Caco-2 (cell line): Measurements from ENCODE around the gene ZNF638. TPM values are rescaled to one million over a fixed set of nuclear protein-coding genes. Genes with fewer than 3 reads are reported as not detected.

Experiments used
- BruUV-seq: library from RNA; stranded (reverse); fragments of 400-500 nt; replicated peaks from 2 replicates; lab custom pipeline; 2021; lab: Mats Ljungman, UMichigan
- CTCF ChIA-PET: fragments of 300-600 bp; sonication (Branson Sonifier 250); formaldehyde crosslinking; loops from one replicate; lab custom pipeline; 2022; ENCODE audit warnings: antibody characterized with exemption; lab: Charles Lee
- POLR2A ChIA-PET: fragments of 300-600 bp; sonication (Branson Sonifier 250); formaldehyde crosslinking; loops from one replicate; lab custom pipeline; 2022; ENCODE audit warnings: antibody characterized with exemption; lab: Charles Lee
- DNase-seq, 2 experiments: peaks; one replicate each; pipeline versions ENCODE4 v3.0.0 to v3.0.0-alpha.2; 2020 to 2022
- H3K27me3 ChIP-seq: replicated peaks from 2 replicates; pipeline ENCODE4 v1.6.0; 2011; ENCODE audit warnings: low read length; ENCODE audit not compliant: control insufficient read depth, insufficient read depth
- H3K36me3 ChIP-seq: 2 replicates; pipeline ENCODE4 v1.5.1; 2011; ENCODE audit warnings: low read length; ENCODE audit not compliant: control insufficient read depth, insufficient read depth
- H3K4me1 ChIP-seq: fragments of 250-450 bp; sonication (Bioruptor Pico); 2 replicates; pipeline ENCODE4 v1.5.1; 2020; ENCODE audit warnings: mild to moderate bottlenecking
- H3K4me3 ChIP-seq: 2 replicates; pipeline ENCODE4 v1.5.1; 2011; ENCODE audit warnings: low read depth, mild to moderate bottlenecking, control low read depth, low read length
- H3K9me3 ChIP-seq: fragments of 250-450 bp; sonication (Bioruptor Pico); 2 replicates; pipeline ENCODE4 v1.5.1; 2020; ENCODE audit warnings: mild to moderate bottlenecking, moderate library complexity
- H3K27ac Mint-ChIP-seq: one replicate; pipeline ENCODE4 v1.8.0; 2022; ENCODE audit warnings: mixed read lengths; ENCODE audit not compliant: unreplicated experiment
- H3K27me3 Mint-ChIP-seq: one replicate; pipeline ENCODE4 v1.8.0; 2022; ENCODE audit warnings: mixed read lengths; ENCODE audit not compliant: insufficient read depth, unreplicated experiment
- H3K36me3 Mint-ChIP-seq: one replicate; pipeline ENCODE4 v1.8.0; 2022; ENCODE audit warnings: mild to moderate bottlenecking, mixed read lengths; ENCODE audit not compliant: insufficient read depth, unreplicated experiment
- H3K4me1 Mint-ChIP-seq: one replicate; pipeline ENCODE4 v1.8.0; 2022; ENCODE audit warnings: low read depth, mixed read lengths; ENCODE audit not compliant: unreplicated experiment
- H3K4me3 Mint-ChIP-seq: one replicate; pipeline ENCODE4 v1.8.0; 2022; ENCODE audit warnings: mild to moderate bottlenecking, moderate library complexity, mixed read lengths; ENCODE audit not compliant: unreplicated experiment
- H3K9me3 Mint-ChIP-seq: one replicate; pipeline ENCODE4 v1.8.0; 2022; ENCODE audit warnings: mixed read lengths; ENCODE audit not compliant: unreplicated experiment
- intact Hi-C: fragments of 100-400 bp; cut with micrococcal nuclease; formaldehyde crosslinking; loops from one replicate; pipeline ENCODE4 v1.10.0; 2022; ENCODE audit not compliant: unreplicated experiment
- total RNA-seq: library from RNA; stranded (reverse); gene quantifications from 2 replicates; pipeline ENCODE4 v1.2.3, GENCODE V29; 2022
- TF ChIP-seq, protein P1 (sequence below), 2 experiments: fragments of 200-600 bp in 1 of 2; IDR thresholded peaks; 1 replicate in 1 of 2; 2 replicates in 1 of 2; pipeline versions ENCODE4 v1.5.1 to v1.8.0; 2011 to 2022; ENCODE audit warnings: antibody characterized with exemption in 1 of 2, control low read depth in 1 of 2, inconsistent platforms in 1 of 2, low read depth in 1 of 2, low read length in 1 of 2, mild to moderate bottlenecking in 1 of 2, moderate library complexity in 1 of 2; ENCODE audit not compliant: insufficient read depth in 1 of 2, severe bottlenecking in 1 of 2, unreplicated experiment in 1 of 2

The ZNF638 gene
- total RNA-seq, 1 experiment from 2014 or later, result 133 TPM

DNA sequence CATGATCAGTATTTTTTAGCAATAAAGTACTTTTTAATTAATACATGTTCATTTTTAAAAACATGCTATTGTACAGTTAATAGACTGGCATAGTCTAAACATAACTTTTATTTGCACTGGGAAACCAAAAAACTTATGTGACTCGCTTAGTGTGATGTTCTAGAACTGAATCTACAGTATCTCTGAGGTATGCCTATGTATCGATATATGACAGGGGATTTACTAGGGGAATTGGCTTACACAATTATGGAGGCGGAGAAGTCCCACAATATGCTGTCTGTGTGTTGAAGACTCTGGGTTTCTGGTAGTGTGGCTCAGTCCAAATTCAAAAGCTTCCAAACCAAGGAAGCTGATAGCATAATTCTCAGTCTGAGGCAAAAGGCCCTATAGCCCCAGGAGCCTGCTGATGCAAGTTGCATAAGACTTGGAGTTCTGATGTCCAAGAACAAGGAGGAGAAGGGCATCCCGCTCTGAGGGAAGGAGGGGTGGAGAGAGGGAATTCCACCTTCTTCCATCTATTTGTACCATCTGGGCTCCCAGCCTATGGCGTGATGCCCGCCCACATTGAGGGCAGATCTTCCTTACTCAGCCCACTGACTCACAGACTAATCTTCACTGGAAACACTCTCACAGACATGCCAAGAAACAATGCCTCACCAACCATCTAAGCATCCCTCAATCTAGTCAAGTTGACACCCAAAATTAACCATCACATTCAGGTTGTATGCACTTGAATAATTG, 27.5 kb downstream of the ZNF638 start:
- no peak overlapping the region for H3K27ac Mint-ChIP-seq
- CTCF ChIA-PET, result no interaction called here
- H3K9me3 Mint-ChIP-seq, result no peaks in the 10 kb centered on the region
- H3K36me3 ChIP-seq, result peaks cover 1% of the 10 kb centered on the region; the same call in 1 of the 2 replicates
- no peaks in the 10 kb centered on the region for H3K27me3 Mint-ChIP-seq
- no peak overlapping the region for H3K4me3 Mint-ChIP-seq
- intact Hi-C loops, result no loop called here
- 0 out of 2 replicates have a peak, but pooled peaks cover 4% of the 10 kb centered on the region for H3K4me1 ChIP-seq
- no peak overlapping the region for H3K4me3 ChIP-seq
- no peak for DNase-seq
- H3K9me3 ChIP-seq, result no peaks in the 10 kb centered on the region
- H3K36me3 Mint-ChIP-seq, result peaks cover 76% of the 10 kb centered on the region
- POLR2A ChIA-PET, result no interaction called here
- TF ChIP-seq, protein P1, sequence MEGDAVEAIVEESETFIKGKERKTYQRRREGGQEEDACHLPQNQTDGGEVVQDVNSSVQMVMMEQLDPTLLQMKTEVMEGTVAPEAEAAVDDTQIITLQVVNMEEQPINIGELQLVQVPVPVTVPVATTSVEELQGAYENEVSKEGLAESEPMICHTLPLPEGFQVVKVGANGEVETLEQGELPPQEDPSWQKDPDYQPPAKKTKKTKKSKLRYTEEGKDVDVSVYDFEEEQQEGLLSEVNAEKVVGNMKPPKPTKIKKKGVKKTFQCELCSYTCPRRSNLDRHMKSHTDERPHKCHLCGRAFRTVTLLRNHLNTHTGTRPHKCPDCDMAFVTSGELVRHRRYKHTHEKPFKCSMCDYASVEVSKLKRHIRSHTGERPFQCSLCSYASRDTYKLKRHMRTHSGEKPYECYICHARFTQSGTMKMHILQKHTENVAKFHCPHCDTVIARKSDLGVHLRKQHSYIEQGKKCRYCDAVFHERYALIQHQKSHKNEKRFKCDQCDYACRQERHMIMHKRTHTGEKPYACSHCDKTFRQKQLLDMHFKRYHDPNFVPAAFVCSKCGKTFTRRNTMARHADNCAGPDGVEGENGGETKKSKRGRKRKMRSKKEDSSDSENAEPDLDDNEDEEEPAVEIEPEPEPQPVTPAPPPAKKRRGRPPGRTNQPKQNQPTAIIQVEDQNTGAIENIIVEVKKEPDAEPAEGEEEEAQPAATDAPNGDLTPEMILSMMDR (IDR thresholded peaks at IDR 0.05; ENCODE audit: insufficient read depth in 1 of 2, low read depth in 1 of 2, low read length in 1 of 2, severe bottlenecking in 1 of 2, unreplicated experiment in 1 of 2), result no peak
- H3K4me1 Mint-ChIP-seq, result peaks cover 37% of the 10 kb centered on the region
- BruUV-seq, result no TSS peak
- no peaks in the 10 kb centered on the region for H3K27me3 ChIP-seq

DNA sequence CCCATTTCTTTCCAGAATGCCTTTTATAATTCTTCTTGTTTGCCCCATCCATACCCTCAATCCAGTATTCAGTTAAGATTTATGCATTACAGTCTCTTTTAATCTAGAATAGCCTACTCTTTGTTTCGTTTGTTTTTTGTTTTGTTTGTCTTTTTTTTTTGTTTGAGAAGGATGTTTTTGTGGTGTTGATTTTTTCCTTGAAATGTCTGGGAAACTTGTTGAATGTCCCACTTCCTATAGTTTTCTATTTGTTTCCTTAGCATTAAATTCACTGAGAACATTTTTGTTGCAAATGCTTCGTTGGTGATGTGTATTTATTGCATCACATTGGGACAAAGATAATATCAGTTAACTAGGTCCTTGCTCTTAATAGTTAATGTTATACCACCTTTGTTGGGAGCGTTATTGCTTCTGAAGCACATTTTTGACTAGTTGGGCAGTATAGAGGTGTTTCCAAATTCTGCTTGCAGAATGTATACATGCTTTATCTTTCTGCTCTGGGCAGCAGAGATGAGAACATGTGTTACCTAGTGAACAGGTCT, 28.9 kb downstream of the ZNF638 start:
- Mint-ChIP-seq H3K4me1 (peaks cover 37% of the 10 kb centered on the region), H3K27ac (no peak overlapping the region)
- no TSS peak for BruUV-seq

DNA sequence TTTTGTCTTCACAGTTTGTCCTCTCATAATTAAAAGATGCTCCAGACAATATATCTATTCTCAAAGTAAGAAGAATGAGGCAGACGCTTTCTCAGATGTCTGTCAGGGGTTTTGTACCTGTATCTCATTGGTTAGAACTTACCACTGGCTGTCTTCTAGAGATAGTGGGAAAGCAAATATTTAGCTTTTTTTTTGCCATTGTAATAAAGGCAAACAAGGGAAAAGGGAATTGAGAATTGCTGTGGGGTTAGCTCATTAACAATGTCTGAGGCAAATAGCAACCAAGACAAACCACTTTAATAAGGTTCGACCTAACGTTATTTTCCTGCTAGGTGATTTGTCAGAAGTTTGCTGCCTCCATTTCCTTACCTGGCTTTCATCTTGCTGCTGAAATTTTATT, 30.0 kb downstream of the ZNF638 start:
- ChIA-PET CTCF (interaction anchor here (1.3 kb wide), 1 partner anchor 30 kb away, joined by 4 read pairs; the partner anchor contains the start of gene ZNF638), POLR2A (no interaction called here)
- Histone ChIP-seq H3K4me1 (0 out of 2 replicates have a peak, but pooled peaks cover 4% of the 10 kb centered on the region), H3K4me3 (no peak overlapping the region), H3K36me3 (peaks cover 1% of the 10 kb centered on the region; the same call in 1 of the 2 replicates), H3K9me3 (no peaks in the 10 kb centered on the region), H3K27me3 (no peaks in the 10 kb centered on the region)
- H3K4me1 Mint-ChIP-seq, result peaks cover 37% of the 10 kb centered on the region
- TF ChIP-seq, protein P1 (IDR thresholded peaks at IDR 0.05; ENCODE audit: insufficient read depth in 1 of 2, low read depth in 1 of 2, low read length in 1 of 2, severe bottlenecking in 1 of 2, unreplicated experiment in 1 of 2), result no peak
- no peak overlapping the region for H3K27ac Mint-ChIP-seq
- peaks cover 84% of the 10 kb centered on the region for H3K36me3 Mint-ChIP-seq
- no peaks in the 10 kb centered on the region for H3K9me3 Mint-ChIP-seq
- no peaks in the 10 kb centered on the region for H3K27me3 Mint-ChIP-seq
- intact Hi-C loops, result loop anchor here (5.0 kb wide), 1 partner anchor 464 kb away; no protein-coding TSS in a partner anchor
- BruUV-seq, result no TSS peak
- no peak overlapping the region for H3K4me3 Mint-ChIP-seq
- DNase-seq, result no peak

More for the DNA sequence above, 28.9 kb downstream of the ZNF638 start:
- H3K9me3 Mint-ChIP-seq, result no peaks in the 10 kb centered on the region
- no peaks in the 10 kb centered on the region for H3K27me3 Mint-ChIP-seq
- Histone ChIP-seq H3K4me1 (0 out of 2 replicates have a peak, but pooled peaks cover 4% of the 10 kb centered on the region), H3K27me3 (no peaks in the 10 kb centered on the region), H3K9me3 (no peaks in the 10 kb centered on the region), H3K4me3 (no peak overlapping the region), H3K36me3 (peaks cover 1% of the 10 kb centered on the region; the same call in 1 of the 2 replicates)
- ChIA-PET CTCF (no interaction called here), POLR2A (no interaction called here)
- TF ChIP-seq, protein P1 (IDR thresholded peaks at IDR 0.05; ENCODE audit: insufficient read depth in 1 of 2, low read depth in 1 of 2, low read length in 1 of 2, severe bottlenecking in 1 of 2, unreplicated experiment in 1 of 2), result no peak
- intact Hi-C loops, result loop anchor here (5.0 kb wide), 1 partner anchor 463 kb away; no protein-coding TSS in a partner anchor
- H3K36me3 Mint-ChIP-seq, result peaks cover 83% of the 10 kb centered on the region
- H3K4me3 Mint-ChIP-seq, result no peak overlapping the region
- no peak for DNase-seq
